IPS-15b (cell line): ENCODE results near the gene ARHGAP31.
"Not testable (repeated sequence)": the region's sequence is repeated elsewhere in the genome, so short reads cannot be mapped to it uniquely, and the experiment has no call there.

Source experiments
- H3K27me3 ChIP-seq: one replicate; pipeline ENCODE4 v1.6.1; 2013; ENCODE audit warnings: low read length; ENCODE audit not compliant: control insufficient read depth, insufficient read depth
- H3K36me3 ChIP-seq: one replicate; pipeline ENCODE4 v1.6.1; 2013; ENCODE audit warnings: low read length; ENCODE audit not compliant: control insufficient read depth, insufficient read depth
- H3K4me1 ChIP-seq: one replicate; pipeline ENCODE4 v1.6.1; 2013; ENCODE audit warnings: mild to moderate bottlenecking, low read length; ENCODE audit not compliant: control insufficient read depth, insufficient read depth
- H3K4me3 ChIP-seq: one replicate; pipeline ENCODE4 v1.5.1; 2013; ENCODE audit warnings: low read depth, low read length
- H3K9ac ChIP-seq: one replicate; pipeline ENCODE4 v1.6.1; 2013; ENCODE audit warnings: low read depth, mild to moderate bottlenecking, low read length
- H3K9me3 ChIP-seq: one replicate; pipeline ENCODE4 v1.6.1; 2013; ENCODE audit warnings: mild to moderate bottlenecking, low read length; ENCODE audit not compliant: control insufficient read depth, insufficient read depth

The ARHGAP31 gene, protein sequence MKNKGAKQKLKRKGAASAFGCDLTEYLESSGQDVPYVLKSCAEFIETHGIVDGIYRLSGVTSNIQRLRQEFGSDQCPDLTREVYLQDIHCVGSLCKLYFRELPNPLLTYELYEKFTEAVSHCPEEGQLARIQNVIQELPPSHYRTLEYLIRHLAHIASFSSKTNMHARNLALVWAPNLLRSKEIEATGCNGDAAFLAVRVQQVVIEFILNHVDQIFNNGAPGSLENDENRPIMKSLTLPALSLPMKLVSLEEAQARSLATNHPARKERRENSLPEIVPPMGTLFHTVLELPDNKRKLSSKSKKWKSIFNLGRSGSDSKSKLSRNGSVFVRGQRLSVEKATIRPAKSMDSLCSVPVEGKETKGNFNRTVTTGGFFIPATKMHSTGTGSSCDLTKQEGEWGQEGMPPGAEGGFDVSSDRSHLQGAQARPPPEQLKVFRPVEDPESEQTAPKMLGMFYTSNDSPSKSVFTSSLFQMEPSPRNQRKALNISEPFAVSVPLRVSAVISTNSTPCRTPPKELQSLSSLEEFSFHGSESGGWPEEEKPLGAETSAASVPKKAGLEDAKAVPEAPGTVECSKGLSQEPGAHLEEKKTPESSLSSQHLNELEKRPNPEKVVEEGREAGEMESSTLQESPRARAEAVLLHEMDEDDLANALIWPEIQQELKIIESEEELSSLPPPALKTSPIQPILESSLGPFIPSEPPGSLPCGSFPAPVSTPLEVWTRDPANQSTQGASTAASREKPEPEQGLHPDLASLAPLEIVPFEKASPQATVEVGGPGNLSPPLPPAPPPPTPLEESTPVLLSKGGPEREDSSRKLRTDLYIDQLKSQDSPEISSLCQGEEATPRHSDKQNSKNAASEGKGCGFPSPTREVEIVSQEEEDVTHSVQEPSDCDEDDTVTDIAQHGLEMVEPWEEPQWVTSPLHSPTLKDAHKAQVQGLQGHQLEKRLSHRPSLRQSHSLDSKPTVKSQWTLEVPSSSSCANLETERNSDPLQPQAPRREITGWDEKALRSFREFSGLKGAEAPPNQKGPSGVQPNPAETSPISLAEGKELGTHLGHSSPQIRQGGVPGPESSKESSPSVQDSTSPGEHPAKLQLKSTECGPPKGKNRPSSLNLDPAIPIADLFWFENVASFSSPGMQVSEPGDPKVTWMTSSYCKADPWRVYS (N-terminal part only)

DNA sequence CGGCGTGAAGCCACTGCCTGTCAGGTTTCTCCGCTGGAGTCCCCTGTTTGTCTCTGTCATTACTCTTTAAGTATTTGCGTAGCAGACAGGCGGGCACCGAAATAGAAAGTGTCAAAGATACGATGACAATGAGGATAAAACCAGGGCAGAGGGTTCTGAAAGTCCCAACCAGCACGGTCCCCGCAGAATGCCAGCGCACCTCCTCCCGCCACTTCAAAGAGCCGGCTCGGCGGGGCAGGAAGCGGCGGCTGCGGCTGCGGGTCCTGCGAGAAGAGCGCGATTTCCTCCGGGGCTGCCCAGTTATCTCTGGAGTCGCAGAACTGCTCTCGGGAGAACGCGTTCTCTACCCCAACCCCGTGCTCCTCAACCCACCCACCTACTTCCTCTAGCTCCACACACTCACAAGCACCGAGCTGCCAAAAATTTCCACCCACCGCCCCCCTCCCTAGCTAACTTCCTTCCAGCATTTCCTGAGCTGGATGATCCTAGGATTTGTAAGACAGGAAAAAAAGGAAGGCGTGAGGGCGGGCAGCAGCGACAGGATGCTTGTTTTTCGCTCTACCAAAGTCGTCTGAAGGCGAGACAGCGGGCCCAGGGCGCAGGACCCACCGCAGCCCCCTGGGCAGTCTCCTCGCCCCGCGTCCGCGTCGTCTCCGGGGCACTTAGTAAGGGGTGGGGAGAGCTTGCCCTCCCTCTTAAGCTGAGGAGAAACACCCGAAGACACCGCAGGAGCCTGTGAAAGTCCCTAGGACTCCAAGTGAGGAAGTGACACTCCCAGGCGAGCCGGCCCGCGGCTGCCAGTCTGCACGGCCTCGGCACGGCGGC is at the start of gene ARHGAP31:
TSS of gene ARHGAP31 (plus strand) at position 513 of the 825 bp plus-strand sequence. CDS start 522 bp downstream, outside the sequence.
- H3K9ac ChIP-seq, result peak within 1 kb of the TSS; percentile 19
- peaks cover 2% of the 10 kb centered on the region for H3K36me3 ChIP-seq
- H3K27me3 ChIP-seq, result peaks cover 38% of the 10 kb centered on the region
- peaks cover 8% of the 10 kb centered on the region for H3K4me1 ChIP-seq
- H3K4me3 ChIP-seq, result peak within 1 kb of the TSS; percentile 69
- H3K9me3 ChIP-seq, result no peaks in the 10 kb centered on the region

DNA sequence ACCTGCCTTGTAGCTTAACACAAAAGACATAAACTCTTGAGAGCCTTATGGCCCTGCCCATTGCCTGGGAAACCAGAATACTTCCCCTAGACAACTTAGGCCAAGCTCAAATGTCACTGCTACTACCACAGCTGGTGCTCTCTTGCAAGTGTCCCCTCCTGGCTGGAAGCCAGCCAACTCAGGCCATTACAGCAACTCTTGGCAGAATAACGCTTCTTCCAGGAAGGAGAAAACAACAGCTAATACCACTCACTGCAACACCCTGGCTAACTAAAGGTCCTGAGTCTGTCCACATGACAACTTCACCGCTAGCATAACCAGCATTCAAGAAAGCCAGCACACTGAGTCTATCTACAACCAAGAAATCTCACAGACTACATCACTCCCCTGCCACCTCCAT is 48.4 kb upstream of the ARHGAP31 start:
- H3K4me1 ChIP-seq, result no peaks in the 10 kb centered on the region
- H3K9ac ChIP-seq, result no peak overlapping the region
- no peak overlapping the region for H3K4me3 ChIP-seq
- H3K27me3 ChIP-seq, result no peaks in the 10 kb centered on the region
- no peaks in the 10 kb centered on the region for H3K9me3 ChIP-seq
- H3K36me3 ChIP-seq, result no peaks in the 10 kb centered on the region

DNA sequence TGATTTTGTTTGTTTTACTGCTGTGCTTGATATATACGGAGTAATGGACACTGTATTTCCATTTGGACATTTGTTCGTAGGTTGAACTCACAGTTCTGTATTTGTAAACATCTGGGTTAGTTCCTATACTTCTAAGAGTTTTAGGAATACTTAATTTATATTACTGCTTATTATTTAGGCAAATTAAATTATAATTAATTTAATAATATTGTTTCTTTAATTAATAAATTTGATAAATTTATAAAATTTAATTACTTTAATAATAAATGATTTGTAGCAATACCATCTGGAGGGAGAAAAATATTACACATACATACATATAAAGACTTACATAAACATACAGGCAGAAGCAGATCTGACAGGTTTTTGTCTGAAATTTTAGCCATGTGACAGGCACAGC is 39.0 kb upstream of the ARHGAP31 start:
- Histone ChIP-seq H3K9ac (no peak overlapping the region), H3K27me3 (no peaks in the 10 kb centered on the region), H3K9me3 (no peaks in the 10 kb centered on the region), H3K36me3 (peaks cover 2% of the 10 kb centered on the region), H3K4me1 (peaks cover 9% of the 10 kb centered on the region), H3K4me3 (no peak overlapping the region)

DNA sequence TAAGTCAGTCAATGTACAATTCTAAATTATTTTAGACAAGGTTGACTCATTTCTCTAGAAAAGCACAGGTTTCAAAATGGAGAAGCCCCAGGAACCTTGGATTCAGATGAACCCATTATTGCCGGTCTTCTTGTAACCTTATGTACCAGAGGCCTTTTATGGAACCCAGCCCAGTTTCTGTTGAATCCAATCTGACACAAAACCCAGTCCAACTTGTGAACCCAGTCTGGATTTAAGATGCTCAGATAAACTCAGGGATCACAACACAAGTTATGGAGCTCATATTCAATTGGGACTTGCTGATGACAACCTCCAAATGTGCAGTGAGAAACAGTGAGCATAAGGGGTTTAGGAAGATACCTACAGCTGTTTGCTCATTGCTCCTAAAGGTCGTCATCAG is 37.1 kb upstream of the ARHGAP31 start:
- peaks cover 2% of the 10 kb centered on the region for H3K36me3 ChIP-seq
- no peaks in the 10 kb centered on the region for H3K27me3 ChIP-seq
- H3K4me3 ChIP-seq, result no peak overlapping the region
- peaks cover 9% of the 10 kb centered on the region for H3K4me1 ChIP-seq
- no peaks in the 10 kb centered on the region for H3K9me3 ChIP-seq
- H3K9ac ChIP-seq, result no peak overlapping the region

DNA sequence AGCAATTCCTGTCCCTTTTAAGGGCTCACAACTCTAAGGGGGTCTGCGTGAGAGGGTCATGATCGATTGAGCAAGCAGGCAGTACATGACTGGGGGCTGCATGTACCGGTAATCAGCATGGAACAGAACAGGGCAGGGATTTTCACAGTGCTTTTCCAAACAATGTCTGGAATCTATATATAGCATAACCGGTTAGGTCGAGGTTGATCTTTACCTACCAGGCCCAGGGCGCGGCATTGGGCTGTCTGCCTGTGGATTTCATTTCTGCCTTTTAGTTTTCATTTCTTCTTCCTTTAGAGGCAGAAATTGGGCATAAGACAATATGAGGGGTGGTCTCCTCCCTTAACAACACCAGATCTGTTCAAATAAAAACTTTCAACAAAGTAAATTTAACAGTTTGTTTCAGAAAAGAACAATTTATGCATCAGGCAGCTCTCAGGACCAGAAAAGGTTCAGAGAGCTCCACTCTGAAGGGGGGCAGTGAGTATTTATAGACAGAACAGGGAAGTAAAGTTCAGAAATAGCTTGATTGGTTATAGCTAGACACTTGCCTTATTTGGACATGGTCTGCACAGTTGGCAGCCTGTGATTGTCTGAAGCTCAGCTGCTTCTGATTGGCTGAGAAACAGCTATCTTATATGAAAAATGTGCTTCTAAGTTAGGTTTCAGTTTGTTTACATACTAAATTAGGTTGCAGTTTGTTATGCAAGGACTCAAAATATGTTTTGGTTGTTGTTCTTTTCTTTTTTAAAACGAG is 36.4 kb upstream of the ARHGAP31 start:
- Histone ChIP-seq H3K9ac (no peak overlapping the region), H3K4me1 (peaks cover 9% of the 10 kb centered on the region), H3K36me3 (peaks cover 2% of the 10 kb centered on the region), H3K9me3 (no peaks in the 10 kb centered on the region), H3K4me3 (no peak overlapping the region), H3K27me3 (no peaks in the 10 kb centered on the region)

DNA sequence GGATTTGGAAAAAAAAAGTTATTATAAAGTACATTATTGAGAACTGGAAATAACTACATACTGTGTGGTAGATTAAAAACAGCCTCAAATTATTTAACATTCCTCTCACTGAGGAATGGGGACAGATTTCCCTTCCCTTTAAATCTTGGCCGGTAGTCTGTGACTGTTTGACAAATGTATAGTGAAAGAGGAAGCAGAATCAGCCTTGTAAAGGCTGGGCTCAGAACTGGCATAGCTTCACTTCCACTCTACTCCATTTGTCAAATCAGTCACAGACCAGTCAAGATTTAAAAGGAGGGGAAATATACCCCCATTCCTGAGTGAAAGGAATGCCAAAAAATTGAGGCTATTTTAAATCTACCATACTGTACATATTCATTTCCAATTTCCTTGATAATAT is 35.3 kb upstream of the ARHGAP31 start:
- no peaks in the 10 kb centered on the region for H3K9me3 ChIP-seq
- no peaks in the 10 kb centered on the region for H3K27me3 ChIP-seq
- peaks cover 2% of the 10 kb centered on the region for H3K36me3 ChIP-seq
- H3K9ac ChIP-seq, result no peak overlapping the region
- H3K4me3 ChIP-seq, result no peak overlapping the region
- H3K4me1 ChIP-seq, result peaks cover 9% of the 10 kb centered on the region

DNA sequence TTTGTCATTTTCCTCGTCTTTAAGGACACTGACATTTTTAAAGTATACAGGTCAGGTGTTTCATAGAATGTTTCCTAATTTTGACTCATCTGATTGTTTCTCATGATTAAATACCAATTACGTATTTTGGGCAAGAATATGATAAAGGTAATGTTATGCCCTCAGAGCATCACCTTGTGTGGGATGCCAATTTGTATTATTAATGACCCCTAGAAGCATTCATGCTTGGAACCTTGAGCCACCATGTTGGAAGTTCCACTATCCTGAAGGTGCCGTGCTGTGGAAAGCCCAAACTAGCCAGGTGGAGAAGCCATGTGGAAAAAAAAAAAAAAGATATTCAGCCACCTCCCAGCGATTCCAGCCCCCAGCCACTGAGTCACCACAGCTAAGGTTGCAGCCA is 34.4 kb upstream of the ARHGAP31 start:
- Histone ChIP-seq H3K9me3 (no peaks in the 10 kb centered on the region), H3K4me3 (no peak overlapping the region), H3K36me3 (peaks cover 2% of the 10 kb centered on the region), H3K9ac (no peak overlapping the region), H3K27me3 (no peaks in the 10 kb centered on the region), H3K4me1 (peaks cover 5% of the 10 kb centered on the region)

DNA sequence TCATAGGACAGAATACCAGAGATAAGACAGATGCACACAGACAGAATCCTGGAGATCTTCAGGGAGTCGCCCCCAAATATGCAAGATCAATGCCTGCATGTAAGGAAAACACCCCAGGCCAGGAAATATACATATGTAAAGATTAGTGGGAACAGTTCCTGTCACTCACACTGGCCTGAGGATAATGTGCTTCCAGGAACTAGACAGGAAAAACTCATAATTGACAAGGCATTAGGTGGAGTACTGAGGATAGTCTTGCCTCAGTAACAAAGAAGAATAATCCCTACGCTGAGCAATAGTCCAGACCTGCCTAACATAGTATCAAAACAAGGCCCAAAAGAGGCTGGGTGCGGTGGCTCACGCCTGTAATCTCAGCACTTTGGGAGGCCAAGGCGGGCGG is 33.1 kb upstream of the ARHGAP31 start:
- Histone ChIP-seq H3K4me3 (no peak overlapping the region), H3K9ac (no peak overlapping the region), H3K9me3 (no peaks in the 10 kb centered on the region), H3K27me3 (no peaks in the 10 kb centered on the region), H3K36me3 (peaks cover 2% of the 10 kb centered on the region), H3K4me1 (peaks cover 3% of the 10 kb centered on the region)

DNA sequence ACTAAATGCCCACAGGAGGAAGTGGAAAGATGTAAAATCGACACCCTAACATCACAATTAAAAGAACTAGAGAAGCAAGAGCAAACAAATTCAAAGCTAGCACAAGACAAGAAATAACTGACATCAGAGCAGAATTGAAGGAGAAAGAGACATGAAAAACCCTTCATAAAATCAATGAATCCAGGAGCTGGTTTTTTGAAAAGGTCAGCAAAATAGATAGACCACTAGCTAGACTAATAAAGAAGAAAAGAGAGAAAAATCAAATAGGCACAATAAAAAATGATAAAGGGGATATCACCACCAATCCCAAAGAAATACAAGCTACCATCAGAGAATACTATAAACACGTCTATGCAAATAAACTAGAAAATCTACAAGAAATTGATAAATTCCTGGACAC is 24.0 kb upstream of the ARHGAP31 start:
- H3K36me3 ChIP-seq, H3K4me3 ChIP-seq, H3K9ac ChIP-seq, H3K27me3 ChIP-seq, H3K4me1 ChIP-seq, H3K9me3 ChIP-seq: not testable (repeated sequence)

DNA sequence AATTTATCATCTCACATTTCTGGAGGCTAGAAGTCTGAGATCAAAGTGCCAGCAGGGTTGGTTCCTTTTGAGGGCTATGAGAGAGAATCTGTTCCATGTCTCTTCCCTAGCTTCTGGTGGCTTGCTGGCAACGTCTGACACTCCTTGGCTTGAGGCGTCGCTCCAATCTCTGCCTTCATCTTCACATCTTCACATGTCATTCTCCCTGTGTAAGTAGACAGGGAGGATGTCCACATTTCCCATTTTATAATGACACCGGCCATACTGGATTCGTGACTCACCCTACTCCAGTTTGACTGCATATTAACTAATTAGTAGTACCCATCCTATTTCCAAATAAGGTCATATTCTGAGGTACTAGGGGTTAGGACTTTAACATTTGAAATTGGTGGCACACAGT is 17.5 kb upstream of the ARHGAP31 start:
- Histone ChIP-seq H3K27me3 (no peaks in the 10 kb centered on the region), H3K9ac (no peak overlapping the region), H3K9me3 (no peaks in the 10 kb centered on the region), H3K4me3 (no peak overlapping the region), H3K4me1 (peaks cover 4% of the 10 kb centered on the region), H3K36me3 (no peaks in the 10 kb centered on the region)
